TTC549 (cell line): Measurements from ENCODE around the gene ODF4.

Experiments
- FAIRE-seq: peaks from 2 replicates; lab custom pipeline; 2012; peaks lifted over from hg19 to GRCh38; lab: Jason Lieb, UNC

Gene ODF4

GRCh38 chr17:8339540-8339939 is at the start of gene ODF4:
ODF4 (plus strand) TSS chr17:8339840; CDS start chr17:8340052, 212 bp downstream.
- FAIRE-seq, result no peak

- no peak for FAIRE-seq
Measured at GRCh38 chr17:8290043-8290442, 49.6 kb upstream of the ODF4 start.

GRCh38 chr17:8292639-8293395 is 46.8 kb upstream of the ODF4 start:
- no peak for FAIRE-seq

GRCh38 chr17:8294361-8294760 is 45.3 kb upstream of the ODF4 start:
- FAIRE-seq, result no peak

GRCh38 chr17:8294814-8295316 is 44.8 kb upstream of the ODF4 start:
- FAIRE-seq, result no peak

- FAIRE-seq, result no peak
Measured at GRCh38 chr17:8300226-8300625, 39.4 kb upstream of the ODF4 start.

GRCh38 chr17:8300627-8301242 is 38.9 kb upstream of the ODF4 start:
- no peak for FAIRE-seq

- no peak for FAIRE-seq
Measured at GRCh38 chr17:8310601-8311123, 29.0 kb upstream of the ODF4 start.

- no peak for FAIRE-seq
Measured at GRCh38 chr17:8311131-8311790, 28.4 kb upstream of the ODF4 start.

- FAIRE-seq, result no peak
Measured at GRCh38 chr17:8312251-8312650, 27.4 kb upstream of the ODF4 start.

GRCh38 chr17:8312726-8313600 is 26.7 kb upstream of the ODF4 start:
- FAIRE-seq, result no peak

GRCh38 chr17:8314797-8315763 is 24.6 kb upstream of the ODF4 start:
- no peak for FAIRE-seq

- FAIRE-seq, result no peak
Measured at GRCh38 chr17:8315764-8316217, 23.8 kb upstream of the ODF4 start.

GRCh38 chr17:8318010-8318935 is 21.4 kb upstream of the ODF4 start:
- no peak for FAIRE-seq

GRCh38 chr17:8320262-8320661 is 19.4 kb upstream of the ODF4 start:
- no peak for FAIRE-seq

GRCh38 chr17:8320990-8321389 is 18.6 kb upstream of the ODF4 start:
- no peak for FAIRE-seq

- no peak for FAIRE-seq
Measured at GRCh38 chr17:8322061-8322460, 17.6 kb upstream of the ODF4 start.

GRCh38 chr17:8324132-8324531 is 15.5 kb upstream of the ODF4 start:
- FAIRE-seq, result no peak

GRCh38 chr17:8324923-8325322 is 14.7 kb upstream of the ODF4 start:
- FAIRE-seq, result no peak
